IMR-90 (cell line): ENCODE results near the gene CHM. TPM values are rescaled to one million over a fixed set of nuclear protein-coding genes. Genes with fewer than 3 reads are reported as not detected.

ENCODE experiments used
- ATAC-seq: fragments of 200-7000 bp; cut with Tn5 transposase; 2 replicates; pipeline ENCODE4 v1.9.1; 2020; ENCODE audit warnings: low read depth, mild to moderate bottlenecking, moderate library complexity
- BruUV-seq: library from RNA; stranded (reverse); fragments of 400-500 nt; replicated peaks from 2 replicates; lab custom pipeline; 2021; lab: Mats Ljungman, UMichigan
- CTCF ChIA-PET: fragments of 300-600 bp; formaldehyde crosslinking; extraction: SDS; loops from one replicate; lab custom pipeline; 2021; ENCODE audit warnings: antibody characterized with exemption; lab: Yijun Ruan, JAX
- POLR2A ChIA-PET: fragments of 300-600 bp; sonication (Branson Sonifier 250); formaldehyde crosslinking; loops from one replicate; lab custom pipeline; 2022; ENCODE audit warnings: antibody characterized with exemption; ENCODE audit not compliant: unreplicated experiment; lab: Charles Lee
- DNase-seq: peaks from one replicate; pipeline ENCODE4 v3.0.0; 2013
- H2AFZ ChIP-seq: replicated peaks from 2 replicates; pipeline ENCODE3; 2013; ENCODE audit warnings: low read length, mild to moderate bottlenecking; ENCODE audit not compliant: poor library complexity
- H2AK5ac ChIP-seq: 2 replicates; pipeline ENCODE4 v1.6.1; 2013; ENCODE audit warnings: low read depth, low read length, inconsistent platforms
- H2AK9ac ChIP-seq: replicated peaks from 2 replicates; pipeline ENCODE3; 2013; ENCODE audit warnings: mild to moderate bottlenecking, low read depth, low read length, moderate library complexity; ENCODE audit not compliant: poor library complexity
- H2BK120ac ChIP-seq: 2 replicates; pipeline ENCODE4 v1.6.1; 2013; ENCODE audit warnings: low read depth, low read length, inconsistent platforms
- H2BK15ac ChIP-seq: 3 replicates; pipeline ENCODE4 v1.6.1; 2013; ENCODE audit warnings: low read depth, low read length, inconsistent platforms
- H2BK20ac ChIP-seq: 2 replicates; pipeline ENCODE4 v1.6.1; 2013; ENCODE audit warnings: low read depth, mild to moderate bottlenecking, inconsistent platforms, low read length, moderate library complexity
- H2BK5ac ChIP-seq: 2 replicates; pipeline ENCODE4 v1.6.1; 2013; ENCODE audit warnings: mild to moderate bottlenecking, low read depth, low read length, inconsistent platforms; ENCODE audit not compliant: poor library complexity, severe bottlenecking
- H3K14ac ChIP-seq: replicated peaks from 2 replicates; pipeline ENCODE4 v1.6.1; 2013; ENCODE audit warnings: low read depth, low read length, inconsistent platforms
- H3K18ac ChIP-seq: 2 replicates; pipeline ENCODE4 v1.6.1; 2013; ENCODE audit warnings: low read depth, low read length, control low read depth
- H3K23ac ChIP-seq: 2 replicates; pipeline ENCODE4 v1.6.1; 2013; ENCODE audit warnings: low read depth, low read length, inconsistent platforms
- H3K27ac ChIP-seq: 2 replicates; pipeline ENCODE4 v1.5.1; 2013; ENCODE audit warnings: mild to moderate bottlenecking, control low read depth, low read length; ENCODE audit not compliant: insufficient read depth
- H3K27me3 ChIP-seq: 2 replicates; pipeline ENCODE4 v1.6.1; 2013; ENCODE audit warnings: low read length; ENCODE audit not compliant: control insufficient read depth, insufficient read depth
- H3K36me3 ChIP-seq: 2 replicates; pipeline ENCODE4 v1.6.1; 2013; ENCODE audit warnings: low read length, mixed read lengths; ENCODE audit not compliant: control insufficient read depth, insufficient read depth
- H3K4ac ChIP-seq: 2 replicates; pipeline ENCODE4 v1.6.1; 2013; ENCODE audit warnings: low read depth, low read length, inconsistent platforms
- H3K4me1 ChIP-seq: 2 replicates; pipeline ENCODE4 v1.6.1; 2013; ENCODE audit warnings: low read length, mixed read lengths; ENCODE audit not compliant: control insufficient read depth, insufficient read depth
- H3K4me2 ChIP-seq: 2 replicates; pipeline ENCODE4 v1.6.1; 2013; ENCODE audit warnings: low read depth, mild to moderate bottlenecking, control low read depth, low read length, moderate library complexity
- H3K4me3 ChIP-seq: 2 replicates; pipeline ENCODE4 v1.5.1; 2013; ENCODE audit warnings: low read depth, mild to moderate bottlenecking, control low read depth, low read length, moderate library complexity; ENCODE audit not compliant: insufficient read depth
- H3K56ac ChIP-seq: 2 replicates; pipeline ENCODE4 v1.6.1; 2013; ENCODE audit warnings: low read length, inconsistent platforms; ENCODE audit not compliant: insufficient read depth; ENCODE audit errors: extremely low read depth
- H3K79me1 ChIP-seq, 2 experiments: 2 replicates each; pipeline ENCODE4 v1.6.1; 2013; ENCODE audit warnings: low read length in 2 of 2, inconsistent platforms in 1 of 2, low read depth in 1 of 2
- H3K9ac ChIP-seq: 2 replicates; pipeline ENCODE4 v1.6.1; 2013; ENCODE audit warnings: low read depth, low read length, control low read depth
- H3K9me1 ChIP-seq: 2 replicates; pipeline ENCODE4 v1.6.1; 2013; ENCODE audit warnings: low read length, inconsistent platforms; ENCODE audit not compliant: insufficient read depth
- H3K9me3 ChIP-seq: 2 replicates; pipeline ENCODE4 v1.6.1; 2013; ENCODE audit warnings: low read length; ENCODE audit not compliant: control insufficient read depth, insufficient read depth
- H4K20me1 ChIP-seq: 2 replicates; pipeline ENCODE4 v1.6.1; 2013; ENCODE audit warnings: low read length, inconsistent platforms; ENCODE audit not compliant: insufficient read depth
- H4K5ac ChIP-seq: 2 replicates; pipeline ENCODE4 v1.6.1; 2013; ENCODE audit warnings: mild to moderate bottlenecking, low read depth, low read length, control low read depth
- H4K8ac ChIP-seq, 2 experiments: 2 replicates each; pipeline ENCODE4 v1.6.1; 2013; ENCODE audit warnings: low read depth in 2 of 2, low read length in 2 of 2, control low read depth in 1 of 2, inconsistent platforms in 1 of 2
- H4K91ac ChIP-seq: 2 replicates; pipeline ENCODE4 v1.6.1; 2013; ENCODE audit warnings: low read depth, low read length, inconsistent platforms; ENCODE audit not compliant: insufficient read depth
- BHLHE40 ChIP-seq: fragments of 150-350 bp; IDR thresholded peaks from 2 replicates; pipeline ENCODE4 v1.6.1; 2016; ENCODE audit warnings: mild to moderate bottlenecking, low read depth, low read length
- CHD1 ChIP-seq: IDR thresholded peaks from 2 replicates; pipeline ENCODE4 v1.6.1; 2012; ENCODE audit warnings: low read depth, low read length, improper control_type of control experiment
- FOS ChIP-seq: fragments of 150-350 bp; IDR thresholded peaks from 2 replicates; pipeline ENCODE4 v1.6.1; 2016; ENCODE audit warnings: low read depth, low read length
- MAFK ChIP-seq: IDR thresholded peaks from 2 replicates; pipeline ENCODE4 v1.6.1; 2012; ENCODE audit warnings: low read depth, low read length, improper control_type of control experiment
- MAZ ChIP-seq: IDR thresholded peaks from 2 replicates; pipeline ENCODE4 v1.6.1; 2012; ENCODE audit warnings: low read depth, mild to moderate bottlenecking, low read length, improper control_type of control experiment, moderate library complexity, borderline replicate concordance
- MXI1 ChIP-seq: IDR thresholded peaks from 2 replicates; pipeline ENCODE4 v1.6.1; 2012; ENCODE audit warnings: low read depth, mild to moderate bottlenecking, low read length, moderate library complexity, borderline replicate concordance
- NFE2L2 ChIP-seq: fragments of 150-350 bp; IDR thresholded peaks from 2 replicates; pipeline ENCODE4 v1.6.1; 2016; ENCODE audit warnings: low read depth, mild to moderate bottlenecking, low read length
- RAD21 ChIP-seq: IDR thresholded peaks from 2 replicates; pipeline ENCODE4 v1.6.1; 2012; ENCODE audit warnings: low read length, improper control_type of control experiment
- SMC3 ChIP-seq: fragments of 150-350 bp; IDR thresholded peaks from 2 replicates; pipeline ENCODE4 v1.6.1; 2016; ENCODE audit warnings: low read depth, mild to moderate bottlenecking, antibody characterized with exemption, low read length, moderate library complexity
- dilution Hi-C: fragments of 300-500 bp; cut with HindIII; formaldehyde crosslinking; loops from one replicate; pipeline ENCODE4 v1.14.3; 2018; ENCODE audit warnings: low sequenced_read_pairs; ENCODE audit not compliant: unreplicated experiment
- in situ Hi-C: fragments of 300-500 bp; cut with MboI; formaldehyde crosslinking; loops from 3 replicates; pipeline ENCODE4 v1.14.3; 2019; ENCODE audit warnings: low sequenced_read_pairs, inconsistent platforms, mixed read lengths
- intact Hi-C: fragments of 100-400 bp; cut with micrococcal nuclease; formaldehyde crosslinking; loops from 2 replicates; pipeline ENCODE4 v1.10.0; 2022
- polyA plus RNA-seq, 3 experiments: library from polyadenylated mRNA; depleted of rRNA; stranded (reverse); fragments of >200 nt; gene quantifications; 2 replicates each; pipeline ENCODE4 v1.2.3, GENCODE V29; 2012; ENCODE audit warnings: low replicate concordance in 1 of 3
- total RNA-seq: library from RNA; depleted of rRNA; stranded (reverse); fragments of >200 nt; gene quantifications from 2 replicates; pipeline ENCODE4 v1.2.3, GENCODE V29; 2012
- TF ChIP-seq, protein P1 (sequence below): fragments of 150-350 bp; IDR thresholded peaks from 2 replicates; pipeline ENCODE4 v1.6.1; 2016; ENCODE audit warnings: low read depth, mild to moderate bottlenecking, low read length, moderate library complexity, borderline replicate concordance
- TF ChIP-seq, protein P2 (sequence below): conservative IDR thresholded peaks from 2 replicates; pipeline ENCODE4 v1.5.1; 2012; ENCODE audit warnings: mild to moderate bottlenecking, low read depth, low read length, improper control_type of control experiment

Gene CHM
- total and polyA plus RNA-seq, 2 of the 4 experiments (the other 2 are of a cell fraction): 11.9 to 21.7 TPM

DNA sequence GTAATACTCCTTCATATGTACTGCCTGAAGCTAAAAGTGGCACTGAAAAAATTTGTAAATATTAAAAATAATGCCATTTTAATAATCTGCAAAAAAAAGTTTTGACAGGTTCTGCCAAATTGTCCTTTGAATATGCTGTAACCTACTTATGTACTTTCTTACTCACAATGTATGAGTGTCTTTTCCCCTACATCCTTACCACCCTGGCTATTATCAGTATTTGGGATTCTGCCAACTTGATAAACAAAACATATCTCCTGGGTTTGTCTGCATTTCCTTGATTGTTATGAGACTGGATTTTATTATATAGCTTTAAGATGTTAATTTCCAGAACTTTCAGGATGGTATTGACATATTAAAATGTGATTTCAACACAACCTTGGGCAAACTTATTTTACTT, 187.9 kb downstream of the CHM start:
- H4K8ac ChIP-seq: no peak overlapping the region
- H2AK9ac ChIP-seq: no peak overlapping the region
- H3K14ac ChIP-seq: no peak overlapping the region
- no peak overlapping the region for H3K4me3 ChIP-seq
- H4K5ac ChIP-seq: no peak overlapping the region
- H3K27me3 ChIP-seq: no peaks in the 10 kb centered on the region
- H3K18ac ChIP-seq: no peak overlapping the region
- intact Hi-C loops: no loop called here
- H3K9ac ChIP-seq: no peak overlapping the region
- dilution Hi-C loops: no loop called here
- TF ChIP-seq NFE2L2 (no peak), CHD1 (no peak), BHLHE40 (no peak), RAD21 (no peak), MAFK (no peak), FOS (no peak), SMC3 (no peak), MAZ (no peak), MXI1 (no peak)
- TF ChIP-seq, protein P1, sequence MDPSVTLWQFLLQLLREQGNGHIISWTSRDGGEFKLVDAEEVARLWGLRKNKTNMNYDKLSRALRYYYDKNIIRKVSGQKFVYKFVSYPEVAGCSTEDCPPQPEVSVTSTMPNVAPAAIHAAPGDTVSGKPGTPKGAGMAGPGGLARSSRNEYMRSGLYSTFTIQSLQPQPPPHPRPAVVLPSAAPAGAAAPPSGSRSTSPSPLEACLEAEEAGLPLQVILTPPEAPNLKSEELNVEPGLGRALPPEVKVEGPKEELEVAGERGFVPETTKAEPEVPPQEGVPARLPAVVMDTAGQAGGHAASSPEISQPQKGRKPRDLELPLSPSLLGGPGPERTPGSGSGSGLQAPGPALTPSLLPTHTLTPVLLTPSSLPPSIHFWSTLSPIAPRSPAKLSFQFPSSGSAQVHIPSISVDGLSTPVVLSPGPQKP: no peak
- TF ChIP-seq, protein P2, sequence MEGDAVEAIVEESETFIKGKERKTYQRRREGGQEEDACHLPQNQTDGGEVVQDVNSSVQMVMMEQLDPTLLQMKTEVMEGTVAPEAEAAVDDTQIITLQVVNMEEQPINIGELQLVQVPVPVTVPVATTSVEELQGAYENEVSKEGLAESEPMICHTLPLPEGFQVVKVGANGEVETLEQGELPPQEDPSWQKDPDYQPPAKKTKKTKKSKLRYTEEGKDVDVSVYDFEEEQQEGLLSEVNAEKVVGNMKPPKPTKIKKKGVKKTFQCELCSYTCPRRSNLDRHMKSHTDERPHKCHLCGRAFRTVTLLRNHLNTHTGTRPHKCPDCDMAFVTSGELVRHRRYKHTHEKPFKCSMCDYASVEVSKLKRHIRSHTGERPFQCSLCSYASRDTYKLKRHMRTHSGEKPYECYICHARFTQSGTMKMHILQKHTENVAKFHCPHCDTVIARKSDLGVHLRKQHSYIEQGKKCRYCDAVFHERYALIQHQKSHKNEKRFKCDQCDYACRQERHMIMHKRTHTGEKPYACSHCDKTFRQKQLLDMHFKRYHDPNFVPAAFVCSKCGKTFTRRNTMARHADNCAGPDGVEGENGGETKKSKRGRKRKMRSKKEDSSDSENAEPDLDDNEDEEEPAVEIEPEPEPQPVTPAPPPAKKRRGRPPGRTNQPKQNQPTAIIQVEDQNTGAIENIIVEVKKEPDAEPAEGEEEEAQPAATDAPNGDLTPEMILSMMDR: no peak
- H3K9me1 ChIP-seq: no peaks in the 10 kb centered on the region
- DNase-seq (peak; percentile 11), ATAC-seq (no peak)
- H2BK20ac ChIP-seq: no peak overlapping the region
- BruUV-seq: no TSS peak
- H3K4me2 ChIP-seq: no peak overlapping the region
- H3K4me1 ChIP-seq: no peaks in the 10 kb centered on the region
- H3K9me3 ChIP-seq: no peaks in the 10 kb centered on the region
- no peak overlapping the region for H2BK120ac ChIP-seq
- H2AFZ ChIP-seq: no peak overlapping the region
- H4K91ac ChIP-seq: no peak overlapping the region
- ChIA-PET CTCF (no interaction called here), POLR2A (no interaction called here)
- no peak overlapping the region for H3K56ac ChIP-seq
- H3K23ac ChIP-seq: no peak overlapping the region
- no peak overlapping the region for H3K27ac ChIP-seq
- no peak overlapping the region for H3K4ac ChIP-seq
- no peaks in the 10 kb centered on the region for H3K36me3 ChIP-seq
- H2AK5ac ChIP-seq: no peak overlapping the region
- in situ Hi-C loops: no loop called here
- H2BK15ac ChIP-seq: no peak overlapping the region
- H3K79me1 ChIP-seq: no peaks in the 10 kb centered on the region
- no peaks in the 10 kb centered on the region for H4K20me1 ChIP-seq
- no peak overlapping the region for H2BK5ac ChIP-seq
